Loucy (cell line): ENCODE results near the gene LRRC56.

ENCODE experiments used
- H2AFZ ChIP-seq: fragments of 200-600 bp; sonication (generic); 2 replicates; pipeline ENCODE4 v1.6.0; 2016; ENCODE audit warnings: antibody characterized with exemption, mild to moderate bottlenecking, low read length, moderate library complexity
- H3F3A ChIP-seq: fragments of 200-600 bp; 2 replicates; pipeline ENCODE4 v1.6.0; 2016; ENCODE audit warnings: antibody characterized with exemption, low read depth, mild to moderate bottlenecking
- H3K27me3 ChIP-seq: fragments of 200-600 bp; sonication (generic); 2 replicates; pipeline ENCODE4 v1.6.1; 2014; ENCODE audit warnings: low read length, mild to moderate bottlenecking; ENCODE audit not compliant: insufficient read depth, poor library complexity, severe bottlenecking
- H3K36me3 ChIP-seq: fragments of 200-600 bp; sonication (generic); 2 replicates; pipeline ENCODE4 v1.6.1; 2016; ENCODE audit warnings: low read length; ENCODE audit not compliant: insufficient read depth
- H3K4me1 ChIP-seq: fragments of 200-600 bp; sonication (generic); 2 replicates; pipeline ENCODE4 v1.5.1; 2014; ENCODE audit warnings: low read length, mild to moderate bottlenecking; ENCODE audit not compliant: insufficient read depth, poor library complexity, severe bottlenecking
- H3K4me2 ChIP-seq: fragments of 200-600 bp; sonication (generic); 2 replicates; pipeline ENCODE4 v1.6.0; 2014; ENCODE audit warnings: antibody characterized with exemption, low read length, low read depth, mild to moderate bottlenecking; ENCODE audit not compliant: poor library complexity, severe bottlenecking
- H3K4me3 ChIP-seq: fragments of 200-600 bp; sonication (generic); 2 replicates; pipeline ENCODE4 v1.5.1; 2014; ENCODE audit warnings: low read length, mild to moderate bottlenecking, mixed read lengths; ENCODE audit not compliant: poor library complexity, severe bottlenecking
- H3K79me2 ChIP-seq: fragments of 200-600 bp; sonication (generic); 2 replicates; pipeline ENCODE4 v1.6.1; 2014; ENCODE audit warnings: low read length; ENCODE audit not compliant: insufficient read depth
- H3K9ac ChIP-seq: fragments of 200-600 bp; sonication (generic); 2 replicates; pipeline ENCODE4 v1.6.0; 2014; ENCODE audit warnings: mild to moderate bottlenecking, low read depth, low read length, moderate library complexity; ENCODE audit not compliant: poor library complexity, severe bottlenecking
- H3K9me2 ChIP-seq: fragments of 200-600 bp; sonication (generic); replicated peaks from 2 replicates; pipeline ENCODE4 v1.6.1; 2016; ENCODE audit warnings: low read depth, low read length, mixed read lengths
- H3K9me3 ChIP-seq: fragments of 200-600 bp; sonication (generic); 2 replicates; pipeline ENCODE4 v1.6.1; 2014; ENCODE audit warnings: mild to moderate bottlenecking, antibody characterized with exemption, low read length, low read depth; ENCODE audit not compliant: insufficient read depth
- H4K20me1 ChIP-seq: fragments of 200-600 bp; sonication (generic); 2 replicates; pipeline ENCODE4 v1.6.0; 2014; ENCODE audit warnings: antibody characterized with exemption, low read length, mild to moderate bottlenecking; ENCODE audit not compliant: insufficient read depth, poor library complexity, severe bottlenecking
- CTCF ChIP-seq: fragments of 200-600 bp; sonication (generic); conservative IDR thresholded peaks from 2 replicates; pipeline ENCODE4 v1.5.1; 2014; ENCODE audit warnings: mild to moderate bottlenecking, antibody characterized with exemption, low read length
- EZH2phosphoT487 ChIP-seq: fragments of 200-600 bp; IDR thresholded peaks from 2 replicates; pipeline ENCODE4 v1.6.1; 2018; ENCODE audit warnings: antibody characterized with exemption, mild to moderate bottlenecking, moderate library complexity, borderline replicate concordance

Gene LRRC56

GRCh38 chr11:550746-551085 is 13.4 kb downstream of the LRRC56 start:
- H3K9ac ChIP-seq: no peak overlapping the region
- peaks cover 7% of the 10 kb centered on the region for H3K4me1 ChIP-seq
- no peak overlapping the region for H3K4me3 ChIP-seq
- no peaks in the 10 kb centered on the region for H3F3A ChIP-seq
- no peaks in the 10 kb centered on the region for H3K27me3 ChIP-seq
- H4K20me1 ChIP-seq: no peaks in the 10 kb centered on the region
- H3K4me2 ChIP-seq: no peak overlapping the region
- no peaks in the 10 kb centered on the region for H3K9me3 ChIP-seq
- no peaks in the 10 kb centered on the region for H3K79me2 ChIP-seq
- H3K36me3 ChIP-seq: no peaks in the 10 kb centered on the region
- no peaks in the 10 kb centered on the region for H3K9me2 ChIP-seq
- TF ChIP-seq EZH2phosphoT487: no peak
- TF ChIP-seq CTCF: no peak
- H2AFZ ChIP-seq: no peak overlapping the region

- Histone ChIP-seq H3K79me2 (no peaks in the 10 kb centered on the region), H3F3A (no peaks in the 10 kb centered on the region), H3K4me1 (peaks cover 7% of the 10 kb centered on the region), H4K20me1 (no peaks in the 10 kb centered on the region), H3K36me3 (no peaks in the 10 kb centered on the region), H3K9ac (no peak overlapping the region), H2AFZ (no peak overlapping the region), H3K9me3 (no peaks in the 10 kb centered on the region), H3K4me2 (no peak overlapping the region), H3K27me3 (no peaks in the 10 kb centered on the region), H3K4me3 (no peak overlapping the region), H3K9me2 (no peaks in the 10 kb centered on the region)
- no peak for TF ChIP-seq CTCF
- TF ChIP-seq EZH2phosphoT487: no peak
Measured at GRCh38 chr11:551131-551530, 13.8 kb downstream of the LRRC56 start.

- Histone ChIP-seq H3K79me2 (no peaks in the 10 kb centered on the region), H2AFZ (no peak overlapping the region), H3K9ac (no peak overlapping the region), H3K4me2 (no peak overlapping the region), H3K27me3 (no peaks in the 10 kb centered on the region), H3K4me3 (no peak overlapping the region), H3F3A (no peaks in the 10 kb centered on the region), H3K36me3 (no peaks in the 10 kb centered on the region), H4K20me1 (no peaks in the 10 kb centered on the region), H3K9me2 (no peaks in the 10 kb centered on the region), H3K4me1 (peaks cover 7% of the 10 kb centered on the region), H3K9me3 (no peaks in the 10 kb centered on the region)
- no peak for TF ChIP-seq EZH2phosphoT487
- TF ChIP-seq CTCF: no peak
Measured at GRCh38 chr11:551596-551995, 14.3 kb downstream of the LRRC56 start.
